Prostate gland (tissue), 2 donors: Measurements from ENCODE around the gene APLNR.

ENCODE experiments used
- POLR2A ChIP-seq: fragments of 450-650 bp; IDR thresholded peaks from one replicate; pipeline ENCODE4 v1.6.1; 2016; ENCODE audit warnings: antibody characterized with exemption, mild to moderate bottlenecking
- TF ChIP-seq, protein P1 (sequence below), 4 experiments: fragments of 200-600 bp in 2 of 4; fragments of 450-650 bp in 2 of 4; sonication (generic) in 2 of 4; IDR thresholded peaks; 1 replicate in 3 of 4; 2 replicates in 1 of 4; pipeline ENCODE4 v1.5.1; 2016 to 2019; ENCODE audit warnings: antibody characterized with exemption in 4 of 4, mild to moderate bottlenecking in 2 of 4, moderate library complexity in 2 of 4

DNA sequence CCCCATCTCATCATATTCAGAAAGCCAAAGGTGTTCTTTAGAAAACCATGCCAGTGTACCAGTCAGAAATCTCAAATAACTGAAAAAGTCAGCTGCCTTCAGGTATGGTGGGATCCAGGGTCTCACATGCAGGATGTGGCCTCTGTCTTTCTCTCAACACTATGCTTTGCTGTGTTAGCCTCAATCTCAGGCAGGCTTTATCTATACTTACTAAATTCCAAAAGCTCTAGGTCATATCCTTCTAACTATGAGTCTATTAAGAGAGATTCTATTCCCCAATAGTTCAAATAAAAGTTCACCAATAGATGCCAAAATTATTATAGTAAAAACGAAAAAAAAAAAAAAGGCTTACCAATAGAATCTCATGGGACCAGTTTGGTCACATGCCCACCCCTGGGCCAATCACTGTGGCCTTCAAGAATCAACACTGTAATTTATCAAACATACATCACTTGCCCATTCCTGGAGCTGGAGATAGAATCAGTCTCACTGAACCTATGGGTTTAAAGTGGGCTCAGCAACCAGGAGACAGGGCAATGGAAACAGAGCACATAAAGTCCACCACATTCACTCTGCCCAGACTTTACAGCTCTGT lies 38.0 kb upstream of the APLNR start:
- TF ChIP-seq, protein P1, sequence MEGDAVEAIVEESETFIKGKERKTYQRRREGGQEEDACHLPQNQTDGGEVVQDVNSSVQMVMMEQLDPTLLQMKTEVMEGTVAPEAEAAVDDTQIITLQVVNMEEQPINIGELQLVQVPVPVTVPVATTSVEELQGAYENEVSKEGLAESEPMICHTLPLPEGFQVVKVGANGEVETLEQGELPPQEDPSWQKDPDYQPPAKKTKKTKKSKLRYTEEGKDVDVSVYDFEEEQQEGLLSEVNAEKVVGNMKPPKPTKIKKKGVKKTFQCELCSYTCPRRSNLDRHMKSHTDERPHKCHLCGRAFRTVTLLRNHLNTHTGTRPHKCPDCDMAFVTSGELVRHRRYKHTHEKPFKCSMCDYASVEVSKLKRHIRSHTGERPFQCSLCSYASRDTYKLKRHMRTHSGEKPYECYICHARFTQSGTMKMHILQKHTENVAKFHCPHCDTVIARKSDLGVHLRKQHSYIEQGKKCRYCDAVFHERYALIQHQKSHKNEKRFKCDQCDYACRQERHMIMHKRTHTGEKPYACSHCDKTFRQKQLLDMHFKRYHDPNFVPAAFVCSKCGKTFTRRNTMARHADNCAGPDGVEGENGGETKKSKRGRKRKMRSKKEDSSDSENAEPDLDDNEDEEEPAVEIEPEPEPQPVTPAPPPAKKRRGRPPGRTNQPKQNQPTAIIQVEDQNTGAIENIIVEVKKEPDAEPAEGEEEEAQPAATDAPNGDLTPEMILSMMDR (IDR thresholded peaks at IDR 0.05), result no peak
- TF ChIP-seq POLR2A, result no peak
